Measurements from ENCODE around the gene RUNX1. TPM values are rescaled to one million over a fixed set of nuclear protein-coding genes. Genes with fewer than 3 reads are reported as not detected.

Gene RUNX1
- total and polyA plus RNA-seq, 2 donors (not counting 3 experiments of a cell fraction or from before 2014, with no cell fraction given) = 4.6 to 17.9 TPM

DNA sequence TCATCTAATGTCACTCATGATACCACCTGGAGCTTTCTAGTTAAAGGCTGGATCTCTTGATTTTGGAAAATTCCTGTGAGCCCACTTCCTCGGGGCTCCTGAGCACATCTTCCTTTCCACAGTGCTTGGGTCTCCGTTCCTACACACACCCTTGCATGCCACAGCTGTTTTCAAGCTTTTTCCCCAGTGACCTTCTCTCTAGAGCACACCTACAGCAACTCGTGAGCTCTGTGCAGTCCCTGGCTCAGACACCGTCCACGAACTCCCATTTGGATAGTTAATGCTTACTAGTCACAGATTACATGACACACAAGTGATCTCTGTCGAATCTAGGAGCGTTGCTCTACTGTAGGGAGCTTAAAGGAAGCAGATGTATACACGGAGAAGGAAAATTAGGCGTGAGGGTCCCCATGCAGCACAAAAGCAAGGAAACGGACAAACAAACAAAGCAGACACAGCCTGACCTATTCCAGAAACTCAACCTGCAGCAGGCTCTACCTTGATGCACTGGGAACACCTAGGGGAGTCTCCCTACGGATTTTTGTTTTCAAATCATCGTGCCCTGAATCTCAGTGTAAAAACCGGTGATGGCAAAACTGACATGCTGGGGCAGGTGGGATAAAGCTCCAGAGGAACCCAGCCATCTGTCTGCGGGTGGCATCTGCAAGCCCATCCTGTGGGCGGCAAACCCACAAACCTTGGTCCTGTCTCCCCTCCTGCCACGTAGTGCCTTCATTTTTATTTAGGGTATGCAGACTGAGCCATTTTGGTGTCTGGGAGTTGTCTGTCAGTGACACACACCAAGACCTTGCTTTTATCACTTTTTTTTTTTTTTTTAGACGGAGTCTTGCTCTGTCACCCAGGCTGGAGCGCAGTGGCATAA lies 177.8 kb downstream of the RUNX1 start:
- intact Hi-C loops (cut with micrococcal nuclease) = no loop called here
- no TSS peak for BruUV-seq (replicated peaks)
- H3K9me3 ChIP-seq (replicated peaks; ENCODE audit: control insufficient read depth, insufficient read depth, low read length) = no peaks in the 10 kb centered on the region
- CTCF ChIA-PET = no interaction called here
- H4K20me1 ChIP-seq (replicated peaks; ENCODE audit: control insufficient read depth, extremely low read depth, insufficient read depth, low read length) = peaks cover 2% of the 10 kb centered on the region
- H3K9me1 ChIP-seq (replicated peaks; ENCODE audit: control insufficient read depth, extremely low read depth, insufficient read depth, low read length) = no peaks in the 10 kb centered on the region
- peaks cover 10% of the 10 kb centered on the region for H3K4me1 ChIP-seq (ENCODE audit: control insufficient read depth, extremely low read depth, insufficient read depth, low read length)
- H3K4me2 ChIP-seq (ENCODE audit: insufficient read depth, low read length) = no peak overlapping the region
- H3K27me3 ChIP-seq (ENCODE audit: control insufficient read depth in 2 of 2, insufficient read depth in 2 of 2, low read length in 2 of 2) = no peaks in the 10 kb centered on the region
- peaks cover 0 to 15% of the 10 kb centered on the region in 2 experiments for H3K36me3 ChIP-seq (ENCODE audit: control insufficient read depth in 2 of 2, extremely low read depth in 1 of 2, insufficient read depth in 2 of 2, low read length in 2 of 2)
- peaks cover 95% of the 10 kb centered on the region for H3K79me2 ChIP-seq (ENCODE audit: control insufficient read depth, insufficient read depth, low read length)
- no peak overlapping the region for H3K9ac ChIP-seq (replicated peaks; ENCODE audit: extremely low read depth, insufficient read depth, low read length)
- POLR2A ChIA-PET = no interaction called here
- H2AFZ ChIP-seq (ENCODE audit: low read depth, low read length) = no peak overlapping the region
- TF ChIP-seq, protein P1, sequence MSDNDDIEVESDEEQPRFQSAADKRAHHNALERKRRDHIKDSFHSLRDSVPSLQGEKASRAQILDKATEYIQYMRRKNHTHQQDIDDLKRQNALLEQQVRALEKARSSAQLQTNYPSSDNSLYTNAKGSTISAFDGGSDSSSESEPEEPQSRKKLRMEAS (IDR thresholded peaks at IDR 0.05; ENCODE audit: insufficient read depth, insufficient read length) = no peak
- TF ChIP-seq EZH2 (IDR thresholded peaks at IDR 0.05; ENCODE audit: borderline replicate concordance, low read depth, low read length, severe bottlenecking) (no peak), POLR2A (IDR thresholded peaks at IDR 0.05; ENCODE audit: low read depth, low read length) (no peak), JUN (IDR thresholded peaks at IDR 0.05; ENCODE audit: borderline replicate concordance, insufficient read depth, insufficient read length, low read depth) (no peak), CTCF (IDR thresholded peaks at IDR 0.05; ENCODE audit: extremely low read depth in 1 of 2, insufficient read depth in 1 of 2, low read depth in 1 of 2, low read length in 2 of 2) (no peak), MYC (IDR thresholded peaks at IDR 0.05; ENCODE audit: low read depth, low read length) (no peak), FOS (IDR thresholded peaks at IDR 0.05; ENCODE audit: borderline replicate concordance, insufficient read depth, low read length) (no peak), POLR2AphosphoS5 (IDR thresholded peaks at IDR 0.05; ENCODE audit: insufficient read depth, low read depth, low read length) (no peak), GATA2 (IDR thresholded peaks at IDR 0.05; ENCODE audit: insufficient read depth, insufficient read length, low read depth, low read length) (no peak)
- dilution Hi-C loops (cut with MboI; ENCODE audit: extremely low pct_ligation_motif_present, low sequenced_read_pairs) = no loop called here
- DNase-seq (ENCODE audit: low read depth, low spot score) (no peak), FAIRE-seq (no peak)
- no peak overlapping the region for H3K27ac ChIP-seq (ENCODE audit: insufficient read depth, low read depth, low read length)
- no peak overlapping the region for H3K4me3 ChIP-seq (replicated peaks in 1 of 3; ENCODE audit: insufficient read depth in 1 of 3, low read depth in 1 of 3, low read length in 3 of 3)

Data from endothelial cell of umbilical vein (primary cell).